ENCODE results near the gene FBXO2. TPM values are rescaled to one million over a fixed set of nuclear protein-coding genes. Genes with fewer than 3 reads are reported as not detected.

The FBXO2 gene
- total RNA-seq, 4 donors from 2014 or later = 1.1 to 24.3 (median 8.3) TPM

GRCh38 chr1:11697188-11697892, 43.1 kb upstream of the FBXO2 start:
- TF ChIP-seq CTCF (IDR thresholded peaks at IDR 0.05) = no peak
- no peak for ATAC-seq (ENCODE audit: low FRiP score)
- DNase-seq (ENCODE audit: low spot score) = no peak

GRCh38 chr1:11695861-11696260, 41.6 kb upstream of the FBXO2 start:
- ATAC-seq (ENCODE audit: low FRiP score) (no peak), DNase-seq (ENCODE audit: low spot score) (no peak)
- TF ChIP-seq CTCF (IDR thresholded peaks at IDR 0.05) = no peak

GRCh38 chr1:11693917-11694316, 39.7 kb upstream of the FBXO2 start:
- DNase-seq (ENCODE audit: low spot score) = no peak
- TF ChIP-seq CTCF (IDR thresholded peaks at IDR 0.05) = no peak
- no peak for ATAC-seq (ENCODE audit: low FRiP score)

DNA sequence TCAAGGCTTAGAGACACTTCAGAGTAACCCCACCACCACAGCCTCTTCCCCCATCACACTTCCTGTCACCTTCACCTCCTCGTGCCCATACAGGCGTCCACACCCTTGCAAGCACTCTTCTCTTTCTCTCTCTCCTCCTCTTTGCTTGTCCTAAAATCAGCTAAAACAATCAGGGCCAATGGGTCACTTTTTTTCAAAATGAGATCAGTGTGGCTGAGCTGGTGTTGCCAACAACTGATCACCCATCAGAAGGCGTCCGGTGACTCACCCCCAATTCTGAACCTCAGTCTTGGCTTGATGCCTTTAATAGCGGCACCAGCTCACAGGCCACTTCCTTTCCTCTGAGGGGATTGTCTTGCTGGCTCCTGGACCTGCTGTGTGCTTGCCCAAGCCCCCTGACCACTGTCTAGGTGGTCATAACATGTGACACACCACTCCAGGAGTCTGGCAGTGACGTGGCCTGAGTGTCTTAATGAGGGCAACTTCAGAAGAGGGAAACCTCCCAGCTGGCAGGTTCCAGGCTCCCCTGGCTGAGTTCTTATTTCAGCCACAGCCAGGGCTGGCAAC, 38.9 kb upstream of the FBXO2 start:
- TF ChIP-seq CTCF (IDR thresholded peaks at IDR 0.05) = no peak
- no peak for DNase-seq (ENCODE audit: low spot score)
- ATAC-seq (ENCODE audit: low FRiP score) = peak; percentile 29

DNA sequence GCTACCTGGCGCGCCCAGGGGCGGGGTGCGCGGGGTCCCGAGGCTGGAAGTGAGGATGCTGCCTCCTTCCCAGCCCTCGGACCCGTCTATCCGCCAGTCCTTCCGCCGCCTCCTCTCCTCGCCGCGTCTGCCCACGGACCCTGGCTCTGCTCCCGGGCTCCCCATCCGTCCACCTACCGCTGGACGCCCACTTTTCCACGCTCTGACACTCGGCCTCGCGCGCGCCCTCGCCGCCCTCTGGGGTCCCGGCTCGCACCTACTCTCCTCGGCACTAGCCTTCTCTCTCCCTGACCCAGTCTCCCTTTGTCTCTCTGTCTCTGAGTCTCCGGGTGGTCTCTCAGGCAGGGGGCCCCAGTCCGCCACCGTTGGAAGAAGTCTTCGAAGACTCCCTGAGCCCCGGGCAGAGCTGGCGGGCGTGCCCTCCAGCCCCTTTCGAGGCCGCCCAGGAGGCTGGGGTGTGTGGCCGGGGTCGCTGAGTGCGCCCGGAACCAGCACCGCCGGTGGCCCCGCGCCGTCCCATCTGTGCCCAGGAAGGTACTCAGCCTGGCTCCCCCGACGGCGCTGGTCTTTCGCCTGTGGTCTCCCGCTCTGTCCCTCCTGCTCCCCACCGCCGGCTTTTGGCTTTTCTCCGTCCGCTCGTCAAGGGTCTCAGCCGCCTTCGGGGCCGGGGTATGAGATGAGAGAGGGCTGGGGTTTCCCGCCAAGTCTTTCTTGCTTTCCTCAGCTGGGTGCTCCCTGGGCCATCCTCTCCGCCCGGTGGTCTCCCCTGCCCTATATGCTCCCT, 37.9 kb upstream of the FBXO2 start:
- TF ChIP-seq CTCF (IDR thresholded peaks at IDR 0.05) = no peak
- ATAC-seq (ENCODE audit: low FRiP score) (no peak), DNase-seq (ENCODE audit: low spot score) (no peak)

- DNase-seq (ENCODE audit: low spot score) = no peak
- TF ChIP-seq CTCF (IDR thresholded peaks at IDR 0.05) = no peak
- ATAC-seq (ENCODE audit: low FRiP score) = peak; percentile 42
Measured at GRCh38 chr1:11691302-11691914, 37.2 kb upstream of the FBXO2 start, which contains the start of gene DRAXIN. TSS of gene DRAXIN (plus strand) at chr1:11691710. CDS start at chr1:11706259, 14,549 bp downstream.
